Measurements from ENCODE around the gene MICU1. TPM values are rescaled to one million over a fixed set of nuclear protein-coding genes. Genes with fewer than 3 reads are reported as not detected.

Gene MICU1
- polyA plus RNA-seq, 2 of the 4 experiments (the other 2 are of a cell fraction): 54.5 to 58.6 TPM

DNA sequence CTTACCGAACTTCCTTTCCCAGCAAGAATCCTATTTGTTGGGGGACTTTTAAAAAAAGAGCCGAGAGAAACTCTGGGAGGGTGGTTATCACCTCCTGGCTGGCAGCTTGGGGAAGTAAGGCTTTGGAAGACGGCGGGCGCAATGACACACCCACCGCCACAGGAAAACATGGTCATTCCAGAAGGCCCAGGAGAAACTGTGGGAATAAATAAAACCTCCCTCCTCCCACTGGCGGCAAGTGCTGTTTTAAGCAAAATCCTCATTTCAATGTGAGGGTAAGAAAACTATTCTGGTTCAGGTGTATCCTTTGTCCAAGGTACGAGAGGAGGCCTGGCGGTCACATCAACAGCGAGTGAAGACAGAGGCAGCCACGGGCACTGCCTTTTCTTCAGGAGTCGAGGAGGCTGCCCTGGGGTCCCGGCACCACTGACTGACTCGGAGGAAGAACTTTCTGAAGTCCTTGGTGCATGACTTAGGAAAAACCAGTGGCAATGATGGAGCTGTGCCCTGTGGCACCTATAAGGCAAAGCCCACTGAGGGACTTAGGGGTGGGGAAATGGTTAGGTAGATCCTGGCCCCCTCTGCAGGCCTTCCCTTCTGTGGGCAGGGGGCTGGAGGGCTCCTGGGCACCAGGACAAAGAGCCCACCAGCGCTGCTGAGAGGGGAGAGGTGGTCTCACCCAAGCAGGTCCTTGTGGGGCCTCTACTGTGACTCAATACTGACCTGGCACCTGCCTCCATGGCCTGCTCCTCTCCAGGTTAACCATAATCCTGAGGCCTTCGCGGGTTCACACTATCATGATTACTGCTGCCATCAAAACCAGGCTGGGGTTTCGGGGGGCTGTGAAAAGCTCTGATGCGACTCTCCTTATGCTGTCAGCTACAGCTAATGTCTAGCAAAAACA, 292.5 kb downstream of the MICU1 start:
- Histone ChIP-seq H3K4me2 (no peak overlapping the region), H3K4me1 (peaks cover 77% of the 10 kb centered on the region), H3K9me3 (no peaks in the 10 kb centered on the region), H3K4me3 (no peak overlapping the region), H3K27ac (peak overlapping the region; percentile 12 to 77; a peak in 3 of 6 replicates)
- ChIA-PET CTCF (interaction anchor here (0.7 to 7.4 kb wide), 9 partner anchors 57 to 437 kb away, joined by 3 to 79 read pairs (median 5); partner anchors contain the start of gene DDIT4), POLR2A (interaction anchor here (0.6 to 2.7 kb wide), 5 partner anchors 37 to 1325 kb away, joined by 3 to 16 read pairs (median 3); partner anchors contain the start of gene DDIT4)
- FAIRE-seq: no peak
- ATAC-seq: no peak
- no peak for TF ChIP-seq USF2 (IDR thresholded peaks at IDR 0.05)
- no peak for TF ChIP-seq BHLHE40 (IDR thresholded peaks at IDR 0.05; ENCODE audit: low read depth, low read length)
- TF ChIP-seq CHD4 (IDR thresholded peaks at IDR 0.05; ENCODE audit: borderline replicate concordance): no peak
- TF ChIP-seq POLR2AphosphoS2 (conservative IDR thresholded peaks at IDR 0.05; ENCODE audit: low read length): no peak
- TF ChIP-seq CTCF (IDR thresholded peaks at IDR 0.05): no peak
- no peak for TF ChIP-seq HOXB5 (CRISPR knock-in tag; IDR thresholded peaks at IDR 0.05)
- TF ChIP-seq PHF8 (IDR thresholded peaks at IDR 0.05; ENCODE audit: borderline replicate concordance, low read depth): no peak
- TF ChIP-seq TFCP2L1 (CRISPR knock-in tag; IDR thresholded peaks at IDR 0.05): no peak
- no peak for TF ChIP-seq ZSCAN20 (CRISPR knock-in tag; IDR thresholded peaks at IDR 0.05)
- no peak for TF ChIP-seq GATA3 (IDR thresholded peaks at IDR 0.05; ENCODE audit: borderline replicate concordance)
- 92% methylated on average over 18 of the region's 19 CpGs for WGBS (ENCODE audit: missing lambda C conversion rate)
- no peak for DNase-seq (ENCODE audit: low read depth in 1 of 2, low spot score in 1 of 2)

- TF ChIP-seq JUNB (IDR thresholded peaks at IDR 0.05): no peak
- no peak for TF ChIP-seq RARB (CRISPR knock-in tag; IDR thresholded peaks at IDR 0.05)
- TF ChIP-seq, protein P1, sequence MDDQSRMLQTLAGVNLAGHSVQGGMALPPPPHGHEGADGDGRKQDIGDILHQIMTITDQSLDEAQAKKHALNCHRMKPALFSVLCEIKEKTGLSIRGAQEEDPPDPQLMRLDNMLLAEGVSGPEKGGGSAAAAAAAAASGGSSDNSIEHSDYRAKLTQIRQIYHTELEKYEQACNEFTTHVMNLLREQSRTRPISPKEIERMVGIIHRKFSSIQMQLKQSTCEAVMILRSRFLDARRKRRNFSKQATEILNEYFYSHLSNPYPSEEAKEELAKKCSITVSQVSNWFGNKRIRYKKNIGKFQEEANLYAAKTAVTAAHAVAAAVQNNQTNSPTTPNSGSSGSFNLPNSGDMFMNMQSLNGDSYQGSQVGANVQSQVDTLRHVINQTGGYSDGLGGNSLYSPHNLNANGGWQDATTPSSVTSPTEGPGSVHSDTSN (IDR thresholded peaks at IDR 0.05): no peak
- no peak for TF ChIP-seq HDAC2 (IDR thresholded peaks at IDR 0.05)
- no peak for TF ChIP-seq CHD2 (IDR thresholded peaks at IDR 0.05; ENCODE audit: low read length, partially characterized antibody)
- TF ChIP-seq JUN (IDR thresholded peaks at IDR 0.05): no peak; a peak in 1 of 5 replicates
- CTCF ChIA-PET: interaction anchor here (1.0 to 6.3 kb wide), 7 partner anchors 12 to 416 kb away, joined by 3 to 44 read pairs (median 6); no protein-coding TSS in a partner anchor
- H3K4me3 ChIP-seq: no peak overlapping the region
Measured at GRCh38 chr10:72332423-72333111, 293.3 kb downstream of the MICU1 start.

More at GRCh38 chr10:72332423-72333111, 293.3 kb downstream of the MICU1 start:
- FAIRE-seq: no peak
- H3K4me1 ChIP-seq: peaks cover 79% of the 10 kb centered on the region
- no peak for ATAC-seq
- no peak for DNase-seq (ENCODE audit: low read depth in 1 of 2, low spot score in 1 of 2)
- POLR2A ChIA-PET: interaction anchor here (0.6 to 2.7 kb wide), 5 partner anchors 11 to 1326 kb away, joined by 3 to 16 read pairs (median 4); partner anchors contain the start of gene DDIT4
- WGBS (ENCODE audit: missing lambda C conversion rate): 84% methylated on average over 11 of the region's 12 CpGs
- H3K4me2 ChIP-seq: no peak overlapping the region
- H3K9me3 ChIP-seq: no peaks in the 10 kb centered on the region
- H3K27ac ChIP-seq: peak overlapping the region; percentile 58 to 77

Data from A549 (cell line).